ENCODE data around the gene OSM. TPM values are rescaled to one million over a fixed set of nuclear protein-coding genes. Genes with fewer than 3 reads are reported as not detected.

The OSM gene
- total RNA-seq, 5 donors from 2014 or later (not counting 1 experiment from before 2014, with no cell fraction given), result 5.9 to 16.5 (median 7.4) TPM

DNA sequence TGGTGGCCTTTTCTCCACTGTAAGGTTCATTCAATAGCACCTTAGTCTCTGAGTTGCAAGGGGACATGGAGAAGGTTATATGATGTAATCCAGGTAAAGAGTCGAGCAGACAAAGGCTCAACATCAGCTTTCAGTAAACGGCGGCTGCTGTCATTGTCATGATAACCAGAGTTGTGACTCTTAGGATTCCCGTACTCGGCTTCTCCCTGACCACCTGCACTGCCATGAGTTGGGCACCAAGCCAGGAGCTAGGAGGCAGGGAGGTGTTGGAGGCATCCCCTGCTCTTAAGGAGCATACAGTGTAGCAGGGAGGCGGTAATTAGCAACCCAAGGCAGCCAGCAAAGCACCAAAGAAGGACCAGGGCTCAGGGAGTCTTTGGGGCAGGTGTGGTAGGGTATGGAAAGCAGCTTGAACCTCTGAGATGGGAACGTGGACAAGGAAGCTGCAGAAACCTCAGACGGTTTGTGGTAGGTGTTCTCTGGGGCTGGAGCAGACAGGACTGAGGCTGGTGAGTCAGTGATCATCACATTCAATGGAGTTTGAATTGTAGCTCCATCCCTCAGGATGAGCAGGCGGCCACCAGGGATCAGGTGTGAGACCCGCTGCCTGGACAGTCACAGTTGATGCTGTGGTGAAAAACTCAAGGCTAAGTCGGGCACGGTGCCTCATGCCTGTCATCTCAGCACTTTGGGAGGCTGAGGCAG lies 51.8 kb downstream of the OSM start:
- CTCF ChIA-PET, result no interaction called here
- no peaks in the 10 kb centered on the region for H3K36me3 ChIP-seq (ENCODE audit: control insufficient read depth in 2 of 2, extremely low read depth in 1 of 2, insufficient read depth in 1 of 2, low read length in 1 of 2)
- no peak overlapping the region for H3K27ac ChIP-seq (ENCODE audit: low read length)
- no peak overlapping the region for H3K4me3 Mint-ChIP-seq
- no peaks in the 10 kb centered on the region for H3K27me3 Mint-ChIP-seq
- H3K4me1 Mint-ChIP-seq, result peaks cover 18 to 36% (median 26%) of the 10 kb centered on the region in 3 donors
- peaks cover 7 to 9% of the 10 kb centered on the region in 2 experiments for H3K4me1 ChIP-seq (ENCODE audit: control insufficient read depth in 1 of 2, extremely low read depth in 1 of 2, insufficient read depth in 2 of 2, low read length in 2 of 2)
- POLR2A ChIA-PET, result no interaction called here
- H3K27me3 ChIP-seq (replicated peaks in 1 of 2; ENCODE audit: control insufficient read depth in 2 of 2, extremely low read depth in 1 of 2, insufficient read depth in 2 of 2, low read length in 1 of 2), result peaks cover 0 to 3% of the 10 kb centered on the region in 2 experiments
- H3K9me3 ChIP-seq, result no peaks in the 10 kb centered on the region
- WGBS (ENCODE audit: insufficient coverage), result 66% methylated on average over 11 of the region's 12 CpGs
- no peak overlapping the region for H3K27ac Mint-ChIP-seq
- no peak overlapping the region for H3K4me3 ChIP-seq (ENCODE audit: control insufficient read depth in 1 of 2, extremely low read depth in 1 of 2, low read length in 1 of 2)
- no peaks in the 10 kb centered on the region for H3K36me3 Mint-ChIP-seq
- ATAC-seq (replicated peaks in 1 of 4) (no peak), DNase-seq (no peak)
- no peaks in the 10 kb centered on the region for H3K9me3 Mint-ChIP-seq

GRCh38 chr22:30212996-30213441 lies 53.6 kb downstream of the OSM start:
- Mint-ChIP-seq H3K27ac (peak overlapping the region in 1 of 2 donors; percentile 57), H3K36me3 (no peaks in the 10 kb centered on the region), H3K4me1 (peaks cover 10 to 26% (median 18%) of the 10 kb centered on the region in 3 donors), H3K27me3 (no peaks in the 10 kb centered on the region), H3K4me3 (no peak overlapping the region), H3K9me3 (no peaks in the 10 kb centered on the region)
- no peak for DNase-seq
- H3K27ac ChIP-seq (ENCODE audit: low read length), result no peak overlapping the region
- H3K4me1 ChIP-seq (ENCODE audit: control insufficient read depth in 1 of 2, extremely low read depth in 1 of 2, insufficient read depth in 2 of 2, low read length in 2 of 2), result no peaks in the 10 kb centered on the region
- ChIA-PET POLR2A (no interaction called here), CTCF (no interaction called here)
- H3K27me3 ChIP-seq (replicated peaks in 1 of 2; ENCODE audit: control insufficient read depth in 2 of 2, extremely low read depth in 1 of 2, insufficient read depth in 2 of 2, low read length in 1 of 2), result peaks cover 0 to 3% of the 10 kb centered on the region in 2 experiments
- no peak overlapping the region for H3K4me3 ChIP-seq (ENCODE audit: control insufficient read depth in 1 of 2, extremely low read depth in 1 of 2, low read length in 1 of 2)
- no peaks in the 10 kb centered on the region for H3K36me3 ChIP-seq (ENCODE audit: control insufficient read depth in 2 of 2, extremely low read depth in 1 of 2, insufficient read depth in 1 of 2, low read length in 1 of 2)
- WGBS (ENCODE audit: insufficient coverage), result 100% methylated on average over 3 of the region's 8 CpGs
- no peak for ATAC-seq (replicated peaks in 1 of 4)
- H3K9me3 ChIP-seq, result no peaks in the 10 kb centered on the region

Other genes with a start within 250 kb of the OSM start
- not detected for gene HORMAD2, start 186.4 kb downstream of the OSM start, total RNA-seq
- gene LIF, start 20.1 kb downstream of the OSM start, total RNA-seq, result 1 to 10 TPM in 3 of 5 donors, under 1 TPM in 2; 0.26 to 3.3 (median 1.4) TPM
- gene CASTOR1, start 22.7 kb upstream of the OSM start, total RNA-seq, result 10 to 100 TPM; 12.8 to 21.9 (median 16.1) TPM
- 10 to 100 TPM; 56.2 to 84.3 (median 82.3) TPM for gene TBC1D10A, start 60.1 kb upstream of the OSM start, total RNA-seq
- 100 to 1,000 TPM; 272 to 323 (median 292) TPM for gene SF3A1, start 90.0 kb upstream of the OSM start, total RNA-seq
- gene CCDC157, start 90.2 kb upstream of the OSM start, total RNA-seq, result 10 to 100 TPM in 1 of 5 donors, 1 to 10 TPM in 4; 4.6 to 10.9 (median 5.1) TPM
- gene RNF215, start 120.6 kb upstream of the OSM start, total RNA-seq, result 1 to 10 TPM; 6.2 to 8.4 (median 6.3) TPM
- 10 to 100 TPM; 10.9 to 87.9 (median 15.8) TPM for gene SEC14L2, start 130.2 kb upstream of the OSM start, total RNA-seq
- gene MTFP1, start 158.9 kb upstream of the OSM start, total RNA-seq, result 10 to 100 TPM; 22.7 to 59.2 (median 29.4) TPM
- not detected for gene SEC14L3, start 205.2 kb upstream of the OSM start, total RNA-seq
- gene SEC14L4, start 238.8 kb upstream of the OSM start, total RNA-seq, result under 1 TPM in 1 of 5 donors, not detected in 4; 0.10 TPM